Caco-2 (cell line): ENCODE data around the gene ADCK2. TPM values are rescaled to one million over a fixed set of nuclear protein-coding genes. Genes with fewer than 3 reads are reported as not detected.

Source experiments
- BruUV-seq: library from RNA; stranded (reverse); fragments of 400-500 nt; replicated peaks from 2 replicates; lab custom pipeline; 2021; lab: Mats Ljungman, UMichigan
- CTCF ChIA-PET: fragments of 300-600 bp; sonication (Branson Sonifier 250); formaldehyde crosslinking; loops from one replicate; lab custom pipeline; 2022; ENCODE audit warnings: antibody characterized with exemption; lab: Charles Lee
- POLR2A ChIA-PET: fragments of 300-600 bp; sonication (Branson Sonifier 250); formaldehyde crosslinking; loops from one replicate; lab custom pipeline; 2022; ENCODE audit warnings: antibody characterized with exemption; lab: Charles Lee
- DNase-seq, 2 experiments: peaks; one replicate each; pipeline versions ENCODE4 v3.0.0 to v3.0.0-alpha.2; 2020 to 2022
- H3K27me3 ChIP-seq: replicated peaks from 2 replicates; pipeline ENCODE4 v1.6.0; 2011; ENCODE audit warnings: low read length; ENCODE audit not compliant: control insufficient read depth, insufficient read depth
- H3K36me3 ChIP-seq: 2 replicates; pipeline ENCODE4 v1.5.1; 2011; ENCODE audit warnings: low read length; ENCODE audit not compliant: control insufficient read depth, insufficient read depth
- H3K4me1 ChIP-seq: fragments of 250-450 bp; sonication (Bioruptor Pico); 2 replicates; pipeline ENCODE4 v1.5.1; 2020; ENCODE audit warnings: mild to moderate bottlenecking
- H3K4me3 ChIP-seq: 2 replicates; pipeline ENCODE4 v1.5.1; 2011; ENCODE audit warnings: low read depth, mild to moderate bottlenecking, control low read depth, low read length
- H3K9me3 ChIP-seq: fragments of 250-450 bp; sonication (Bioruptor Pico); 2 replicates; pipeline ENCODE4 v1.5.1; 2020; ENCODE audit warnings: mild to moderate bottlenecking, moderate library complexity
- H3K27ac Mint-ChIP-seq: one replicate; pipeline ENCODE4 v1.8.0; 2022; ENCODE audit warnings: mixed read lengths; ENCODE audit not compliant: unreplicated experiment
- H3K27me3 Mint-ChIP-seq: one replicate; pipeline ENCODE4 v1.8.0; 2022; ENCODE audit warnings: mixed read lengths; ENCODE audit not compliant: insufficient read depth, unreplicated experiment
- H3K36me3 Mint-ChIP-seq: one replicate; pipeline ENCODE4 v1.8.0; 2022; ENCODE audit warnings: mild to moderate bottlenecking, mixed read lengths; ENCODE audit not compliant: insufficient read depth, unreplicated experiment
- H3K4me1 Mint-ChIP-seq: one replicate; pipeline ENCODE4 v1.8.0; 2022; ENCODE audit warnings: low read depth, mixed read lengths; ENCODE audit not compliant: unreplicated experiment
- H3K4me3 Mint-ChIP-seq: one replicate; pipeline ENCODE4 v1.8.0; 2022; ENCODE audit warnings: mild to moderate bottlenecking, moderate library complexity, mixed read lengths; ENCODE audit not compliant: unreplicated experiment
- H3K9me3 Mint-ChIP-seq: one replicate; pipeline ENCODE4 v1.8.0; 2022; ENCODE audit warnings: mixed read lengths; ENCODE audit not compliant: unreplicated experiment
- CTCF ChIP-seq, 2 experiments: fragments of 200-600 bp in 1 of 2; IDR thresholded peaks; 1 replicate in 1 of 2; 2 replicates in 1 of 2; pipeline versions ENCODE4 v1.5.1 to v1.8.0; 2011 to 2022; ENCODE audit warnings: antibody characterized with exemption in 1 of 2, control low read depth in 1 of 2, inconsistent platforms in 1 of 2, low read depth in 1 of 2, low read length in 1 of 2, mild to moderate bottlenecking in 1 of 2, moderate library complexity in 1 of 2; ENCODE audit not compliant: insufficient read depth in 1 of 2, severe bottlenecking in 1 of 2, unreplicated experiment in 1 of 2
- intact Hi-C: fragments of 100-400 bp; cut with micrococcal nuclease; formaldehyde crosslinking; loops from one replicate; pipeline ENCODE4 v1.10.0; 2022; ENCODE audit not compliant: unreplicated experiment
- total RNA-seq: library from RNA; stranded (reverse); gene quantifications from 2 replicates; pipeline ENCODE4 v1.2.3, GENCODE V29; 2022

Gene ADCK2
- total RNA-seq, 1 experiment from 2014 or later = 17.7 TPM

GRCh38 chr7:140677496-140677895, 4.8 kb downstream of the ADCK2 start:
- intact Hi-C loops = loop anchor here (5.0 kb wide), 1 partner anchor 335 kb away; the partner anchor contains the start of gene MRPS33
- Histone ChIP-seq H3K27me3 (no peaks in the 10 kb centered on the region), H3K4me3 (no peak overlapping the region), H3K9me3 (no peaks in the 10 kb centered on the region), H3K36me3 (no peaks in the 10 kb centered on the region), H3K4me1 (no peaks in the 10 kb centered on the region)
- ChIA-PET POLR2A (no interaction called here), CTCF (no interaction called here)
- DNase-seq = no peak
- Mint-ChIP-seq H3K27me3 (no peaks in the 10 kb centered on the region), H3K4me3 (no peak overlapping the region), H3K36me3 (peaks cover 27% of the 10 kb centered on the region), H3K27ac (no peak overlapping the region), H3K9me3 (no peaks in the 10 kb centered on the region), H3K4me1 (peaks cover 6% of the 10 kb centered on the region)
- TF ChIP-seq CTCF (IDR thresholded peaks at IDR 0.05; ENCODE audit: insufficient read depth in 1 of 2, low read depth in 1 of 2, low read length in 1 of 2, severe bottlenecking in 1 of 2, unreplicated experiment in 1 of 2) = no peak
- BruUV-seq = no TSS peak

- intact Hi-C loops = loop anchor here (5.0 kb wide), 1 partner anchor 334 kb away; the partner anchor contains the start of gene MRPS33
- BruUV-seq = no TSS peak
- H3K9me3 ChIP-seq = no peaks in the 10 kb centered on the region
- peaks cover 6% of the 10 kb centered on the region for H3K4me1 Mint-ChIP-seq
- no peaks in the 10 kb centered on the region for H3K4me1 ChIP-seq
- no peaks in the 10 kb centered on the region for H3K9me3 Mint-ChIP-seq
- H3K27me3 Mint-ChIP-seq = no peaks in the 10 kb centered on the region
- H3K4me3 Mint-ChIP-seq = no peak overlapping the region
- ChIA-PET CTCF (no interaction called here), POLR2A (no interaction called here)
- no peak for TF ChIP-seq CTCF (IDR thresholded peaks at IDR 0.05; ENCODE audit: insufficient read depth in 1 of 2, low read depth in 1 of 2, low read length in 1 of 2, severe bottlenecking in 1 of 2, unreplicated experiment in 1 of 2)
- H3K4me3 ChIP-seq = no peak overlapping the region
- no peak for DNase-seq
- H3K27me3 ChIP-seq = no peaks in the 10 kb centered on the region
- no peaks in the 10 kb centered on the region for H3K36me3 ChIP-seq
- no peak overlapping the region for H3K27ac Mint-ChIP-seq
- H3K36me3 Mint-ChIP-seq = peaks cover 26% of the 10 kb centered on the region
Observed at GRCh38 chr7:140678081-140678815, 5.5 kb downstream of the ADCK2 start.

- no TSS peak for BruUV-seq
- no peak for DNase-seq
- H3K27ac Mint-ChIP-seq = no peak overlapping the region
- POLR2A ChIA-PET = no interaction called here
- TF ChIP-seq CTCF (IDR thresholded peaks at IDR 0.05; ENCODE audit: insufficient read depth in 1 of 2, low read depth in 1 of 2, low read length in 1 of 2, severe bottlenecking in 1 of 2, unreplicated experiment in 1 of 2) = no peak
- H3K27me3 Mint-ChIP-seq = no peaks in the 10 kb centered on the region
- no peak overlapping the region for H3K4me3 Mint-ChIP-seq
- H3K36me3 ChIP-seq = no peaks in the 10 kb centered on the region
- H3K27me3 ChIP-seq = no peaks in the 10 kb centered on the region
- no peaks in the 10 kb centered on the region for H3K9me3 ChIP-seq
- H3K36me3 Mint-ChIP-seq = peaks cover 21% of the 10 kb centered on the region
- H3K4me1 Mint-ChIP-seq = peaks cover 10% of the 10 kb centered on the region
- intact Hi-C loops = loop anchor here (5.0 kb wide), 1 partner anchor 334 kb away; the partner anchor contains the start of gene MRPS33
- H3K9me3 Mint-ChIP-seq = no peaks in the 10 kb centered on the region
- CTCF ChIA-PET = no interaction called here
- H3K4me3 ChIP-seq = no peak overlapping the region
- H3K4me1 ChIP-seq = 0 out of 2 replicates have a peak, but pooled peaks cover 3% of the 10 kb centered on the region
Observed at GRCh38 chr7:140678816-140679130, 6.0 kb downstream of the ADCK2 start.
